Activated naive CD4-positive, alpha-beta T cell treated with anti-CD3 and anti-CD28 coated beads, Interleukin-2, amount 50 U/mL, for 16 hours (primary cell): ENCODE data around the gene BMP8A.
"Not testable (repeated sequence)": the region's sequence is repeated elsewhere in the genome, so short reads cannot be mapped to it uniquely, and the experiment has no call there.

ENCODE experiments used
- DNase-seq: peaks from one replicate; pipeline ENCODE4 v3.0.0-alpha.2; 2020

The BMP8A gene

GRCh38 chr1:39483276-39483675 is 8.2 kb upstream of the BMP8A start:
- no peak for DNase-seq

DNA sequence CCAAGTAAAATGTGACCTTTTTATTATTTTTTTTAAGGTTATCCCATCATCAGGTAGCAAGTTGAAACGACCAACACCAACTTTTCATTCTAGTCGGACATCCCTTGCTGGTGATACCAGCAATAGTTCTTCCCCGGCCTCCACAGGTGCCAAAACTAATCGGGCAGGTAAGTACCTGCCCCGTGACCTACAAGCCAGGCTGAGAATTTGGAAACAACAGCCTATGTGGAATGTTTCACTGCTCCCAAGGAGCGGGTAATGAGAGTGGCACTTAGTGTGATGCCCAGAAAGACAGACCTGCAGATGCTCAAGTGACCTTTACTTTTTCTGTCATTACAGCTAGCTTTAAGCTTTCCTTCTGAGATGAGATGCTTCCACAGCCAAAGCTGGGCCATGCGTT is 6.9 kb upstream of the BMP8A start:
- no peak for DNase-seq

- DNase-seq = no peak
Observed at GRCh38 chr1:39485046-39485803, 6.2 kb upstream of the BMP8A start.

GRCh38 chr1:39488012-39488545 is 3.4 kb upstream of the BMP8A start:
- DNase-seq = no peak

- DNase-seq = no peak
Observed at GRCh38 chr1:39488793-39489566, 2.5 kb upstream of the BMP8A start.

- DNase-seq = no peak
Observed at GRCh38 chr1:39489567-39490239, 1.7 kb upstream of the BMP8A start.

DNA sequence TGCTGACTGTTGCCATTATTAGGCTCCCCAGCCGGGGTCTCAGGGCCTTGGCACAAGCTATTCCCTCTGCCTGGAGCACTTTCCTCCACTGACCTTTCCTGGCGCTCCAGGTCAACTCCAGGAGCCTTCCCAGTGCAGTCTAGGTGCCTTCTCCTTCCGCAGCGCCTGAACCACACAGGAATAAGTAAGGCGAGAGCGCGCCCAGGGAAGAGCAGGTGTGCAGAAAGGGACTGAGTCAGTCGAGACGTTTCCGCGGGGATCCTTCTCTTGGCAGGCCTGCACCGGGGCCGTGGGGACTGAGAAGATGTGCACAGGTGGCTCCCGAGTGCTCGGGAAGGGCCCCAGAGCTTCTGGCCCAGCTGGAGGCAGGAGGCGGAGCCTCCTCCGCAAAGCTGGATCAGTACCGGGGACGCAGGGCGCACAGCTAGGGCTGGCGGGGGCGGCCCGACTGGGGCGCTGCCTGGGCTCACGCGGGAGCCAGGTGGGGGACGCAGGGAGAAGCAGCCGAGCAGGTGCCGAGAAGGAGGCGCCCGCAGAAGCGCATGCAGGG is 765 bp upstream of the BMP8A start:
- DNase-seq = peak; percentile 36

GRCh38 chr1:39492118-39493042 is 944 bp downstream of the BMP8A start:
- DNase-seq = not testable (repeated sequence)

DNA sequence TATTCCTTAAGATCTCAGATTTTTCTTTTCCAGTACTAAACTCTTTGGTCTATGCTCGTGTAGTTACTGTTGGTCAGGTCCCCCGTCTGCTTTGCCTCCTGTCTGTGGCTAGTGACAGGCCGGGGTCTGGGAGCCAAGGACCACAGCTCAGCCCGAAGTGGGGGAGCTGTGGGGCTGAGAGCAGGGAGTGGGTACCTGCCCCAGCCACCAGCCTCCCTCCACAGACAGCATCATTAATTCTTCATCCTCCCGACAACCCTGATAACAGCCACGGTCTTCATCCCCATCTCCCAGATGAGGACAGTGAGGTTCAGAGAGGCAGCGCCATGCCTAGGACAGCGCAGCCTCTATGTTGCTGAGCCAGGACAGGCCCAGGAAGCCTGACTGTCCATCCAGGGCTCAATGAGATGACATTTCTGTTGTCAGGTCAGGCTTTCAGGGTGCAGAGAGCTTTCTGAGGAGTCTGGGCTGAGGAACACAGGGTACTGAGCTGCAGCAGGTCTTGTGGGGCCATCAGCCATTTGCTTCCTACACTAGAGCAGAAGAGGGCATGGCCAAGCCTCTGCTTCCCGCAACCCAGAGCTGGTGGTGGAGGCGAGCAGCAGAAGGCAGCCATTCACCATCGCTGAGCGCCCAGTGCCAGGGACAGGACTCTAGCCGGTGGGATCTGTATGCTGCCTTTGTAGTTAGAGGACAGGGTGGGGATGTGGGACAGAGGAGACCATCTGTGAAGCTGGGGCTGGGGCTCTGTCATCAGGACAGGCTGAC is 1.8 kb downstream of the BMP8A start:
- DNase-seq = not testable (repeated sequence)

DNA sequence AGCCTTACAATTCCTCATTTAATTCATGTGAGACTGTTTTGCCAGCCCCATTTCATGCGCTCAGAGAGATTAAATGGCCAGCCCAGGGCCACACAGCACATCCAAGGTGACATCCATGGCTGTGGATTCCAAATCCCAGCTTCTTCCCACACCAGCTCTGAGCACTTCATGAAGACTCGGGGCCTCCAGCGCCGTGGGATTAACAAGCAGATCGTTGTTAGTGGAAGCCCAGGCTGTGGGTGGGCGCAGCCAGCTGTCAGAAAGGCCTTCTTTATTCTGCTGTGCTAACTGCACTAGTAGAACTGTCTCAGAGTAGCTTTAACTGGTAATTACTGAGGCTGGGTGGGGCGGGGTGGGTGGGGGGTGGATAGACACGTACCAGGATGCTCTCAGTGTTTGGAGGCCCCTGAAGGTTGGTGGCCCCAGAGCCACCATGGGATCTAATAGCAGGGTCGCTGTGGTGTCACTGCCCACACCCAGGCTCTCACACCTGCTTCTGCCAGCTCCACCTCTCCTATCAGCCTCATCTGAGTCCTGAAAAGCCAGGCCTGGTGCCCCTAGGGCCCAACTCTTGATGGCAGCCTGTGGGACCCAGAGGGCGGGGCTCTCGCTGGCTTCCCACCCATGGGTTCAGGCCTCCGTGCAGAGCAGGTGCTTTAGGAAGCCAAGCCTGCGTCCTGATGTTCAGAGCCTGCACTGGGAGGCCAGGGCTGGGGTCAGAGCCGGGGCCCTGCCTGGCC is 3.4 kb downstream of the BMP8A start:
- no peak for DNase-seq

GRCh38 chr1:39496520-39496919 is 5.1 kb downstream of the BMP8A start:
- DNase-seq = not testable (repeated sequence)

- no peak for DNase-seq
Observed at GRCh38 chr1:39497585-39497984, 6.1 kb downstream of the BMP8A start.

DNA sequence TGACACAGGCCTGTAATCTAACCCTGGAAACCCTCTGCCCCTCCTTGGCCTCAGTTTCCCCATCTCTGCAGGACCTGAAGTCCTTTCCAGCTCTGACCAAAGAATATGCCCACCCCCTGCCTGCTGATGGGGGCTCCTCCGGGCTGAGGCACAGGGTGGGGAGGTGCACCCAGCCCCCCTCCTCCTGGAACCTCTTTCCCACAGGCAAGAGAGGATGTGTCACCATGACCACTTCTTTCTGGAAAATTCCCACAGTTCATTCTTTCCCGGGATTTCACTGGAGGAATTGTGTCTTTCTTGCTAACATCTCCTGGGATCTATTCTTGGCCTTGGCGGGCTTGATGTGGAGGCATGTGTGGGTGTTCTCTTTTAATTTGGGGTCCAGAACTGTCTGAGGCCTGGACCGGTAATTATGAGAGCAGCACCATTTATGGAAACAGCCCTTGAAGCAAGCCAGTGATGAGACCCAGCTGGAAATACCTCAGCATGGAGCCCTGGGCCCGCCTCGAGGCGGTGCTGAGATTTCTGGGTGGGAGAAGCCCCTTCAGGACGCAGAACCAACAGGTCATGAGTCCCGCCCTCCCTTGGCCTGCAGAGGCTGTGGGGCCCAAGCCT is 6.8 kb downstream of the BMP8A start:
- not testable (repeated sequence) for DNase-seq

GRCh38 chr1:39498821-39499220 is 7.4 kb downstream of the BMP8A start:
- DNase-seq = not testable (repeated sequence)

- DNase-seq = no peak
Observed at GRCh38 chr1:39499668-39500067, 8.2 kb downstream of the BMP8A start.

- DNase-seq = no peak
Observed at GRCh38 chr1:39500862-39501389, 9.5 kb downstream of the BMP8A start.

DNA sequence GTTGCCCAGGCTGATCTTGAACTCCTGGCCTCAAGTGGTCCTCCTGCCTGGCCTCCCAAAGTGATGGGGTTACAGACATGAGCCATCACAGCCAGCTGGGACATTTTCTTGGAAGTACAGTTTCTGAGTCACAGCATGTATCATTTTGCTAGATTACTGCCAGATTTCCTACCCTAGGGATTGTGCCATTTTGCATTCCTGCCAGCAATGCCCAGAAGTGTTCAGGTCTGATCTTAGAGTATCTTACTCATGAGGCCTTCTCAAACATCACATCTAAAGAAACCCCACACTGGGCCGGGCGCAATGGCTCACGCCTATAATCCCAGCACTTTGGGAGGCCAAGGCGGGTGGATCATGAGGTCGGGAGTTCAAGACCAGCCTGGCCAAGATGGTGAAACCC is 10.2 kb downstream of the BMP8A start:
- no peak for DNase-seq

DNA sequence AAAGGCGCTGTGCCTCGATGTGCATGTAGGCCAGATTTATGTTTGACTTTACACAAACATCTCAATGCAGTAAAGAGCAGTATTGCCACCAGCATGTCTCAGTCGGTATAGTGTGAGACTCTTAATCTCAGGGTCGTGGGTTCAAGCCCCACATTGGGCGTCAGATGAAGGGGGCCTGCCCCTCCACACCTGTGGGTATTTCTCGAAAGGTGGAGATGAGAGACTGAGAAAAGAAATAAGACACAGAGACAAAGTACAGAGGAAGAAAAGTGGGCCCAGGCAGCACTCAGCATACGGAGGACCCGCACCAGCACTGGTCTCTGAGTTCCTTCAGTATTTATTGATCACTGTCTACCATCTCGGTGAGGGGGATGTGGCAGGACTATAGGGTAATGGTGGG is 13.0 kb downstream of the BMP8A start:
- not testable (repeated sequence) for DNase-seq

- no peak for DNase-seq
Observed at GRCh38 chr1:39505289-39505688, 13.9 kb downstream of the BMP8A start.
